Measurements from ENCODE around the gene ANO10. TPM values are rescaled to one million over a fixed set of nuclear protein-coding genes. Genes with fewer than 3 reads are reported as not detected.

The ANO10 gene
- total RNA-seq, 3 donors from 2014 or later: 3.1 to 4.8 (median 4.7) TPM

DNA sequence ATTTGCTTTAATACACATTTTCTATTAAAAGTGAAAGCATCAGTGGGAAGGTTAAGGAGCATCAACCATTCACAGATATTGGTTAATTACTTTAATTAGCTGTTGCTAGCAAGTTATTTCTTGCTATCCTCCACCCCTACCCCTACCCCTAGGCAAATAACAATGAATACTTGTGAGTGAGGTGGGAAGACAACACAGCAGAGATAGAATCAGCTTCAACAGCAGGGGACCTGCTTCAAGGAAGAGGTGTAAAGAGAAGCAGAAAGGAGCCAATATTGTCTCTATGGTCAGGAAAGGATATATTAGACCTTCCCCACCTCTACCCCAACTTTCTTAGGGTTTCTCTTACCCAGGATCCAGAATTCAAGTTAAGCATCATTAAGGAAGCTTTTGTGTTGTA is 186.1 kb downstream of the ANO10 start:
- H3K36me3 Mint-ChIP-seq (ENCODE audit: insufficient read depth): peaks cover 11% of the 10 kb centered on the region
- H3K4me3 Mint-ChIP-seq: no peak overlapping the region
- DNase-seq (no peak), ATAC-seq (no peak)
- H3K27me3 Mint-ChIP-seq (ENCODE audit: low read depth): no peaks in the 10 kb centered on the region
- H3K9me3 Mint-ChIP-seq: peaks cover 12% of the 10 kb centered on the region
- peaks cover 7% of the 10 kb centered on the region for H3K4me1 Mint-ChIP-seq (ENCODE audit: low read depth)

DNA sequence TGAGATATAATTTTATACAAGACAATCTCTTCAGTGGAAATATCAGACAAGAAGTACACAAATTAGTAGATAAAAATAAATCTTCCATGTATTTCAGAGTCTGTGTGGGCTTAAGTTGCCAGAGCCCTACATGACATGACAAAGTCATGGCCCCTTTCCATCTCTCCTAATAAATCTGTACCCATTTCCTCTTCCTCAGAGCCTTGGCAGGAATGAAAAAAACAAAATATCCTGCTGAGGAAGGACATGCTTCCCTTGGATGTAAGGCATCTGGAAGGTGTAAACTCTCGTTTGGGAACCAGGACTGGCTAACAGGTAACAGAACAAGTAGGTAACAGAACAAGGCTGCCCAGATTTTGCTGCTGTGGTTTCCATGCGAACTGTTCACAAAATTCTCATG is 187.4 kb downstream of the ANO10 start:
- no peak overlapping the region for H3K4me3 Mint-ChIP-seq
- no peak for ATAC-seq

DNA sequence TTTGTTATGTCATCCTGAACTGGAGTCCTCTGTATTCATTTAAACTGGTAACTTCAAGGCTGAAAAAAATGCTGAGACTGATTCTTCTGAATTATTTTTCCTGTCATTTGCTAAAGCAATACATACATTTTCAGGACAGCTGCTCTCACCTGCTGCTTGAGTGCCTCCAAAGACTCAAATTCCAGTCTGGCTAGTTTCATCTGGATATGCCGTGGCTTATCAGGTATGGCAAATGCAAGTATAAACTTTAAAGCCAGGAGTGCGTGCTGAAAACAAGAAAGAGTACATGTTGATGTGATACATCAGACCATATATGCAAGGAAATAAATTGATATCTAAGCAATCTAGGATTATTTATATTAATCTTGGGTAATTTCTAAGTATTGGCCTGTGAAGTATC is 189.3 kb downstream of the ANO10 start:
- Mint-ChIP-seq H3K4me3 (no peak overlapping the region), H3K27me3 (ENCODE audit: low read depth) (no peaks in the 10 kb centered on the region), H3K4me1 (ENCODE audit: low read depth) (no peaks in the 10 kb centered on the region), H3K9me3 (no peaks in the 10 kb centered on the region), H3K36me3 (ENCODE audit: insufficient read depth) (peaks cover 8% of the 10 kb centered on the region)
- ATAC-seq: no peak
- DNase-seq: no peak

More for the DNA sequence above, 187.4 kb downstream of the ANO10 start:
- Mint-ChIP-seq H3K36me3 (ENCODE audit: insufficient read depth) (peaks cover 11% of the 10 kb centered on the region), H3K4me1 (ENCODE audit: low read depth) (peaks cover 2% of the 10 kb centered on the region), H3K27me3 (ENCODE audit: low read depth) (no peaks in the 10 kb centered on the region), H3K9me3 (peaks cover 7% of the 10 kb centered on the region)
- DNase-seq: no peak

DNA sequence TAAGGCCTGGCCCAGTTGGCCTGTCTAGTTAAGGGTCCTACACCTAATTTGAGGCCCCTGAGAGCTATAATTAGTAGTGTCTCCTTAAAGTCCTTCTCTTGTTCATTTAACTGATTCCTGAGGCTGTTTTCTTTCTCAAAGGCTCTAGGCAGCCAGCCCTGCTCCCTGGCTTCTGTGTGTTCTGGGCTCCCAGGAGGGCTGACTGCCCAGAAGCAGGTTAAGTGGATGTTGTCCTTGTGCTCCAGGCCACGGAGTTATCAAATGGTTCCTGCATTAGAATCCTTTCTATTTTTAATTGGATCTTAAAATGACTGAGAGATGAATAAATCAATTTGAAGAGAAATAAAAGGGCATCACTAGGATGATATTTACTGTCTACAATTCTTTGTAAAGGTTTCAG is 195.4 kb downstream of the ANO10 start:
- no peak overlapping the region for H3K4me3 Mint-ChIP-seq
- DNase-seq (no peak), ATAC-seq (no peak)
- peaks cover 8% of the 10 kb centered on the region for H3K9me3 Mint-ChIP-seq
- no peaks in the 10 kb centered on the region for H3K27me3 Mint-ChIP-seq (ENCODE audit: low read depth)
- H3K36me3 Mint-ChIP-seq (ENCODE audit: insufficient read depth): peaks cover 5% of the 10 kb centered on the region
- H3K4me1 Mint-ChIP-seq (ENCODE audit: low read depth): no peaks in the 10 kb centered on the region

DNA sequence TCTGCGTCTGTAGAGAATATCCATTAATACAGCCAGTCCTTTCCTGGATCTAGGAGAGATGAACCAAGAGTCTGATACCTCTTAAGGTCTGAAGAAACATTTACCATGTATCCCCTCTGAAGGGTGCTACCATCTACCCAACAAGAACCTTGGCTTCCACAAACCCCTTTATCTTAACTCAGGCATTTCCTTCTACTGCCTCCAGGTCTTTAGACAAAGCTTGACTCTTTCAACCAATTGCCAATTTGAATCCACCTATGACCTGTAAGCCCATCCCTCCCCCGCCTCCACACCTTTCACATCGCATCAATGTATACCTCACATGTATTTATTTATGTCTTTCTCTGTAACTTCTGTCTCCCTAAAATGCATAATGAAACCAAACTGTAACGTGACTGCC is 196.0 kb downstream of the ANO10 start:
- no peak overlapping the region for H3K4me3 Mint-ChIP-seq
- H3K9me3 Mint-ChIP-seq: peaks cover 8% of the 10 kb centered on the region
- H3K36me3 Mint-ChIP-seq (ENCODE audit: insufficient read depth): peaks cover 4% of the 10 kb centered on the region
- no peaks in the 10 kb centered on the region for H3K27me3 Mint-ChIP-seq (ENCODE audit: low read depth)
- DNase-seq (no peak), ATAC-seq (no peak)
- no peaks in the 10 kb centered on the region for H3K4me1 Mint-ChIP-seq (ENCODE audit: low read depth)

DNA sequence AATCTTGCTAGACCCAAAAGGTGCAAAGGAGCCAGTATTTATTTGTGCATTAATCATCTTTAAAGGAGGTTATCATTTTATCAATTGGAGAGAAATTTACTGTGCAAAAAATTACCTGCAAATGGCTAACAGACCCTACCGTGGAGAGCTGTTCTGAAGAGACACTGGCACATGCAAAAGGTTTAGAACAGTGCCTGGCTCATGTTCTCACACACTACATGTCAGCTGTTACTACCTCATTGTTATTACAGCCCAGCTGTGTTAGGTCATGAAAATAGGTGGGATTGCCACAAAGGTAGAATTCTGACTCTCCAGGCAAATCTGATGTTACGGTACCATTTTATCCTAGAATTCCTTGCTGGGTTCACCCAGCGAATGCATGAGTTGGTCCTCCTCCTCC is 198.2 kb downstream of the ANO10 start:
- Mint-ChIP-seq H3K36me3 (ENCODE audit: insufficient read depth) (peaks cover 4% of the 10 kb centered on the region), H3K9me3 (peaks cover 8% of the 10 kb centered on the region), H3K27me3 (ENCODE audit: low read depth) (no peaks in the 10 kb centered on the region), H3K4me3 (no peak overlapping the region), H3K4me1 (ENCODE audit: low read depth) (no peaks in the 10 kb centered on the region)
- no peak for DNase-seq
- ATAC-seq: no peak

DNA sequence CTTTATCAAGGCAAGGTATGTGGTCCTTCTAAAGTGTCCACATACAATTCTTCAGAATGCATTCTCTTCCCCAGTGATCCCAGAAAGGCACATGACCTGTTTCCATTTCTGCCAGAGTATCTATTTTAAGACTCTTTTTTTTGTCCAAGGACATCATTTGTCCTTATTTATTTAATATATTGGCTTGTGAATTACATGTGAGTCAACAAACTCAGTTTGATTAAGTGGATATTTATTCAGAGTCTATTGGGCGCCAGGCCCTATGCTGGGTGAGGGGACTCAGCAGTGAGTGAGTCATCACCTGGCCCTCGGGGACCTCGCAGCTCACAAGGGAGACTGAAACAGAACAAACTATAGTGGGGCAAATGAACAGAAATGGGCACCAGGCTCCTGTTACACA is 198.7 kb downstream of the ANO10 start:
- H3K4me3 Mint-ChIP-seq: no peak overlapping the region
- no peaks in the 10 kb centered on the region for H3K4me1 Mint-ChIP-seq (ENCODE audit: low read depth)
- peaks cover 4% of the 10 kb centered on the region for H3K36me3 Mint-ChIP-seq (ENCODE audit: insufficient read depth)
- H3K9me3 Mint-ChIP-seq: peaks cover 8% of the 10 kb centered on the region
- H3K27me3 Mint-ChIP-seq (ENCODE audit: low read depth): no peaks in the 10 kb centered on the region
- no peak for ATAC-seq
- DNase-seq: no peak

DNA sequence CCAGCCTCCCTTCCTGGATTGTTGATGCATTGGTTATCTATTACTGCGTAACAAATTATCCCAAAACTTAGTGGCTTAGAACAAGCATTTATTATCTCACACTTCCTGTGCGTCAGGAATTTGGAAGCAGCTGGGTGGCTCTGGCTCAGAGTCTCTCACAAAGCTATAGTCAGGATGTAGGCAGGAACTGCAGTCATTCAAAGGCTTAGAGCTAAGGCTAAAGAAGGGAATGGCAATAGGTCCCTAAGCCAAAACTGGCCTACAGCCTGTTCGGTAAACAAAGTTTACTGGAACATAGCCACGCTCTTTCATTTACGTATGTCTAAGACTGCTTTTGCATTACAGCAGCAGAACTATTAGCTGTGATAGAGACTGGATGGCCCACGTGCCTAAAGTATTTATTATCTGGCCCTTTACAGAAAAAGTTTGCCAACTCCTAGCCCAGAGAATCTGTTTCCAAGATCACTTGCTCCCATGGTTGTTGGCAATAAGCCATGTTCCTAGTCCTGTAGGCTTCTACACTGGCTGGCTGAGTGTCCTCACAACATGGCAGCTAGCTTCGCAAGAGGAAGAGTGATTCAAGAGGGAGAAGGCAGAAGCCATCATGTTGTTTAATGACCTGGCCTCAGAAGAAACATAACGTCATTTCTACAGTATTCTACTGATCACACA is 203.1 kb downstream of the ANO10 start:
- Mint-ChIP-seq H3K36me3 (ENCODE audit: insufficient read depth) (no peaks in the 10 kb centered on the region), H3K4me1 (ENCODE audit: low read depth) (peaks cover 4% of the 10 kb centered on the region), H3K9me3 (no peaks in the 10 kb centered on the region), H3K27me3 (ENCODE audit: low read depth) (no peaks in the 10 kb centered on the region), H3K4me3 (no peak overlapping the region)
- DNase-seq: no peak
- ATAC-seq: no peak

DNA sequence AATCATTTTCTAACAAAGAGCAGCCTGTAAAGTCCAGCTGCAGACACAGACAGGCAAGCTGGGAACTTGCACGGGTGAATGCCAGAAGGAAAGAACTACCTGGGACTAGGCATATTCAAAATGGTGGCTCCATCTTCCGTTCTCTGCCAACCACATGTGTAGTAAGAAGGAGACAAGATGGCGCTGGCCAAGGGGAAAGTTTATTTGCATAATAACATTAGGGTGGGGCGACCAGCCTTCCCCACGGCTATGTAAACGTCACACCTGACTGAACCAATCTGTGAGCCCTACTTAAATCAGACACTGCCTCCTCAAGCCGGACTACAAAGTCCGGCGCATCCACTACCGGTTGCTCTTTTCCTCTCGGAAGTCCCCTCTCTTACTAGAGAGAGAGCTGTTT is 204.7 kb downstream of the ANO10 start:
- H3K4me3 Mint-ChIP-seq: no peak overlapping the region
- H3K36me3 Mint-ChIP-seq (ENCODE audit: insufficient read depth): no peaks in the 10 kb centered on the region
- ATAC-seq (no peak), DNase-seq (no peak)
- peaks cover 17% of the 10 kb centered on the region for H3K4me1 Mint-ChIP-seq (ENCODE audit: low read depth)
- H3K27me3 Mint-ChIP-seq (ENCODE audit: low read depth): no peaks in the 10 kb centered on the region
- no peaks in the 10 kb centered on the region for H3K9me3 Mint-ChIP-seq

DNA sequence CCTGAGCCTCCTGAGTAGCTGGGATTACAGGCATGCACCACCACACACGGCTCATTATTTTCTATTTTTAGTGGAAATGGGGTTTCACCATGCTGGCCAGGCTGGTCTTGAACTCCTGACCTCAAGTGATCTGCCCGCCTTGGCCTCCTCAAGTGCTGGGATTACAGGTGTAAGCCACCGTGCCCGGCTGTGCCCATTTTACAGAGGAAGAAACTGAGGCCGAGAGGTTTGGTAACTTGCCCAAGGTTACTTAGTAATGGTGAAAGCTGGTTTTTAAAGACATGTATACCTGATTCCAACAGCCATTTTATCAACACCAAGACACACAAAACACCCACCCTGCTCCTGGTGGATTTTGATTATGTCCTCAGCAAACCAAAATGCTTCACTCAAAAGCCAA is 206.7 kb downstream of the ANO10 start:
- no peak for ATAC-seq
- Mint-ChIP-seq H3K4me1 (ENCODE audit: low read depth) (peaks cover 17% of the 10 kb centered on the region), H3K4me3 (no peak overlapping the region)

DNA sequence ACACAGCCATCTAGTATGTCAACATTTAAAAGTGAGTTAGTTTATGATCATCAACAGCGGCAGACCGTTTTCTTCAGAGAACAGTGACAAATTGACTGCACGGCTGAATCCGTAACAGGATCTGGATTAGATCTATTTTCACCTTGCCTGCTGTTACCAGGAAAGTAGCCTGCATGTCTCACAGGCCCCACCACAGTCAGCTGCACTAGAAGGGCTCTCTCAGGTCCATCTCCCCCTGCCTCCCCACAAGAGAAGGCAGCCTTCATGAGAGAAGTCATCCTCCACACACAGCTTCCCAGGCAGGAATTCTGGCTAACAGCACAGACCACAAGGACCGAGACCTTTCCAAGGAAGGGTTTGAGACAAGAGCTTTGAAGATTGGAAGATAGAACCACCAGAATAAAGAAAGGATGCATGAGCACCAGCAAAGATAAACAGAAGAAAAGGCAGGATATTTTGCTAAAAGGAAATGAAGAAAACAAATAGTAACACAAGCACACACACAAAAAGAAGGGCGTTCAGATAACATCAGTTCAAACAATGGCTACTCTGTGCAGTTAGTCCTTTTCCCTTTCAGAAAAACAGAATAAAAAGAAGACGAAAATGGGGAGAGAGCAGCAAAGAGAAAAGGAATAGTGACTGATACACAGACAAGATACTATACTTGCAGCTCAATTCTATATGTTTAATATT is 208.0 kb downstream of the ANO10 start:
- no peak for ATAC-seq
- Mint-ChIP-seq H3K4me1 (ENCODE audit: low read depth) (peaks cover 17% of the 10 kb centered on the region), H3K9me3 (no peaks in the 10 kb centered on the region), H3K36me3 (ENCODE audit: insufficient read depth) (no peaks in the 10 kb centered on the region), H3K4me3 (no peak overlapping the region), H3K27me3 (ENCODE audit: low read depth) (no peaks in the 10 kb centered on the region)
- DNase-seq: no peak

More for the DNA sequence above, 206.7 kb downstream of the ANO10 start:
- no peak for DNase-seq
- no peaks in the 10 kb centered on the region for H3K36me3 Mint-ChIP-seq (ENCODE audit: insufficient read depth)
- H3K27me3 Mint-ChIP-seq (ENCODE audit: low read depth): no peaks in the 10 kb centered on the region
- no peaks in the 10 kb centered on the region for H3K9me3 Mint-ChIP-seq

DNA sequence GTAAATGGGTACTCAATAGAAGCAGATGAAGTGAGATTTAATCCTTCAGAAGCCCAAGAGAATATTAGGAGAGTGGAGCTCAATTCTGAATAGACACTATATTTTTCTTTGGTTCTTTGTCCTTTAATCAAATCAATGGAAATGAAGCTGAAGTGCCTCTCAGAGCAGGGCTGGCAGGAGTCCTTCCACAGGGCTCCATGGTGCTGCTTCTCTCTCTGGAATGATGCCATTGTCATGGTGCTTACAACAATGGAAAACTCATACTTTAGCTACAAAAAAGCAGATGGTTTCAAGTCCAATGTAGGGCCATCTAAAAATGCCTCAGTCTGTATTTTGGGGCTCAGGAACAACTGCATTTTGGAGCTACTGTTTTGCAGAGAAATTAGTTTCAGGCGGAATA is 210.4 kb downstream of the ANO10 start:
- Mint-ChIP-seq H3K9me3 (no peaks in the 10 kb centered on the region), H3K4me1 (ENCODE audit: low read depth) (peaks cover 17% of the 10 kb centered on the region), H3K27me3 (ENCODE audit: low read depth) (no peaks in the 10 kb centered on the region), H3K4me3 (no peak overlapping the region), H3K36me3 (ENCODE audit: insufficient read depth) (peaks cover 2% of the 10 kb centered on the region)
- ATAC-seq (no peak), DNase-seq (no peak)

DNA sequence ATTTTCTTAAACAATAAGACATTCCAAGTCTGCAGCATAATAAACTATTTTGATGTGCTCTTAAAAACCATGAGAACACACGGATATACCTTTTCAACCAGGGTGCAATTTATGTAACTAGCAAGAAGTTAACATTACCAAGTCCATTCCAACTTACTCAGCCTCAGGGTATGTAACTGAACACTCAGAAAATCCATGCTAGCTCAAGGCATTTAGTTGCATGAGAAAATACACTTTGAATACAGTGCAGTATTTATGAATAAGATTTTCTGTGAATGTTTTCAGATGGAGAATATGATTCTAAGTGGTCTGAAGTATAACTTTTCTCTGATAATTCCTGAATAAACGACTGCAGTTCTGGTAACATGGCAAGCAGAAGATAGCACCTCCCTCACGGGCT is 211.2 kb downstream of the ANO10 start:
- Mint-ChIP-seq H3K4me3 (no peak overlapping the region), H3K27me3 (ENCODE audit: low read depth) (no peaks in the 10 kb centered on the region), H3K9me3 (no peaks in the 10 kb centered on the region), H3K36me3 (ENCODE audit: insufficient read depth) (peaks cover 2% of the 10 kb centered on the region), H3K4me1 (ENCODE audit: low read depth) (peaks cover 17% of the 10 kb centered on the region)
- ATAC-seq (no peak), DNase-seq (no peak)

DNA sequence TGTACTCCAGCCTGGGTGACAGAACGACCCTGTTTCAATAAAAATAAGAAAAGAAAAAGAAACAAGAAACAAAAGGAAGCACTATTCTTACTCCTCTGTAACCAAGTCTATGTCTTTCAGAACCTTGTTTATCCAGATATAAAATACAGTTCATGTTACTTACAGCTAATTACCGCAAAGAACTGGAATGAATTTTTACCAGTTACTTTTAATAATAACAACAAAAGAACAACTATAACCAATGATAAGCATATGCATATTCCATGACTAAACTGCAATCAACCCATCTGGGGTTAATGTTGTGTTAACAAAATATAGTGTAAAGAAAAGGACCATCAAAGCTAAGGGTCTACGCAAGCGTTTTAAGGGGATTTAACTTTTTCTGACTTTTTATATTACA is 212.3 kb downstream of the ANO10 start:
- Mint-ChIP-seq H3K9me3 (no peaks in the 10 kb centered on the region), H3K27me3 (ENCODE audit: low read depth) (no peaks in the 10 kb centered on the region), H3K36me3 (ENCODE audit: insufficient read depth) (peaks cover 2% of the 10 kb centered on the region), H3K4me3 (no peak overlapping the region), H3K4me1 (ENCODE audit: low read depth) (peaks cover 17% of the 10 kb centered on the region)
- DNase-seq (no peak), ATAC-seq (no peak)

DNA sequence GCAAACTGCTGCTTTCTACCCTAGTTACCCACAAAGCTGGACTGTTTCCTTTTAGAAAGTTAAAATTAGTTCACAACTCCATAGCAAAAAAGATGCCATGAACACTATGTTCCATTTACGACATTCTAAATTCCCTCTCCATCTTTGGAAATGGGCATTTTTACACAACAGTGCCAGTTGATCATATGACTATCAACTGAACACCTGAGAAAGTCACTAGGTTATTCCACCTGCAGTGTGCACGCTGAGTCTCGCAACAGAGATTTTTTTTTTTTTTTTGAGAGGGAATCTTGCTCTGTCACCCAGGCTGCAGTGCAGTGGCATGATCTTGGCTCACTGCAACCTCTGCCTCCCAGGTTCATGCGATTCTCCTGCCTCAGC is 215.2 kb downstream of the ANO10 start:
- no peaks in the 10 kb centered on the region for H3K27me3 Mint-ChIP-seq (ENCODE audit: low read depth)

More for the DNA sequence above, 215.2 kb downstream of the ANO10 start:
- Mint-ChIP-seq H3K9me3 (no peaks in the 10 kb centered on the region), H3K36me3 (ENCODE audit: insufficient read depth) (peaks cover 4% of the 10 kb centered on the region), H3K4me3 (no peak overlapping the region), H3K4me1 (ENCODE audit: low read depth) (no peaks in the 10 kb centered on the region)
- no peak for DNase-seq
- ATAC-seq: no peak

All from activated T-cell treated with anti-CD3 and anti-CD28 coated beads, Interleukin-2, amount 50 U/mL, for 4 hours (primary cell).